Neutrophil (primary cell): Measurements from ENCODE around the gene PRG3.

Source experiments
- H3K27ac ChIP-seq: fragments of 200-600 bp; sonication (generic); 2 replicates; pipeline ENCODE4 v1.5.1; 2016; ENCODE audit warnings: mild to moderate bottlenecking, moderate library complexity
- H3K27me3 ChIP-seq: fragments of 200-600 bp; sonication (generic); 2 replicates; pipeline ENCODE4 v1.6.0; 2016; ENCODE audit warnings: mild to moderate bottlenecking
- H3K36me3 ChIP-seq: fragments of 200-600 bp; sonication (generic); 2 replicates; pipeline ENCODE4 v1.5.1; 2017
- H3K4me1 ChIP-seq, 2 experiments: fragments of 200-600 bp in 1 of 2; sonication (generic) in 1 of 2; 1 replicate in 1 of 2; 2 replicates in 1 of 2; pipeline versions ENCODE4 v1.5.1 to v1.6.1; 2013 to 2016; ENCODE audit warnings: low read depth in 1 of 2, low read length in 1 of 2, mild to moderate bottlenecking in 1 of 2, moderate library complexity in 1 of 2; ENCODE audit not compliant: control insufficient read depth in 1 of 2, insufficient read depth in 1 of 2
- H3K4me3 ChIP-seq, 2 experiments: fragments of 200-600 bp in 1 of 2; sonication (generic) in 1 of 2; 1 replicate in 1 of 2; 2 replicates in 1 of 2; pipeline ENCODE4 v1.5.1; 2013 to 2016; ENCODE audit warnings: low read depth in 1 of 2, low read length in 1 of 2, mild to moderate bottlenecking in 1 of 2, moderate library complexity in 1 of 2
- H3K9me3 ChIP-seq: fragments of 200-600 bp; sonication (generic); 2 replicates; pipeline ENCODE4 v1.5.1; 2016
- TF ChIP-seq, protein P1 (sequence below): fragments of 200-600 bp; sonication (generic); IDR thresholded peaks from 2 replicates; pipeline ENCODE4 v1.5.1; 2016; ENCODE audit warnings: antibody characterized with exemption

Gene PRG3

DNA sequence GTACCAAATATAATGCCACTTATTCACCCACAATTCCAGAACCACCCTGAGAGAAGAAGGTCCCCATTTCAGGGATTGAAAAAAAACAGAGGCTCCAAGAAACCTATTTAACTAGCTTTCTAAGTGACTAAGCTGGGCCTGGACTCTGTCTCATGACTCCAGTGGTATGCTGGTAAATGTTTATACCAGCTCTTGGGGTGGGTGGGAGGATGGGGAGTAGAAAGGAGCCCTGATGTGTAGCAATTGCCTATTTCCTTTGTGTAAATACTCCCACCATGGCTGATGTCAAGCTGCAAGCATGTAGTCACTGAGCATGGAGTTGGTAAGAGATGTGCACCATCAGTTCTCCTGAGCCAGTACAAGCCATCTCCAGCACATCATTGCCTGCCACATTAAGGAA lies 2.8 kb downstream of the PRG3 start:
- no peaks in the 10 kb centered on the region for H3K36me3 ChIP-seq
- TF ChIP-seq, protein P1, sequence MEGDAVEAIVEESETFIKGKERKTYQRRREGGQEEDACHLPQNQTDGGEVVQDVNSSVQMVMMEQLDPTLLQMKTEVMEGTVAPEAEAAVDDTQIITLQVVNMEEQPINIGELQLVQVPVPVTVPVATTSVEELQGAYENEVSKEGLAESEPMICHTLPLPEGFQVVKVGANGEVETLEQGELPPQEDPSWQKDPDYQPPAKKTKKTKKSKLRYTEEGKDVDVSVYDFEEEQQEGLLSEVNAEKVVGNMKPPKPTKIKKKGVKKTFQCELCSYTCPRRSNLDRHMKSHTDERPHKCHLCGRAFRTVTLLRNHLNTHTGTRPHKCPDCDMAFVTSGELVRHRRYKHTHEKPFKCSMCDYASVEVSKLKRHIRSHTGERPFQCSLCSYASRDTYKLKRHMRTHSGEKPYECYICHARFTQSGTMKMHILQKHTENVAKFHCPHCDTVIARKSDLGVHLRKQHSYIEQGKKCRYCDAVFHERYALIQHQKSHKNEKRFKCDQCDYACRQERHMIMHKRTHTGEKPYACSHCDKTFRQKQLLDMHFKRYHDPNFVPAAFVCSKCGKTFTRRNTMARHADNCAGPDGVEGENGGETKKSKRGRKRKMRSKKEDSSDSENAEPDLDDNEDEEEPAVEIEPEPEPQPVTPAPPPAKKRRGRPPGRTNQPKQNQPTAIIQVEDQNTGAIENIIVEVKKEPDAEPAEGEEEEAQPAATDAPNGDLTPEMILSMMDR: no peak
- peaks cover 24% of the 10 kb centered on the region for H3K27me3 ChIP-seq
- H3K27ac ChIP-seq: no peak overlapping the region
- H3K9me3 ChIP-seq: no peaks in the 10 kb centered on the region
- no peaks in the 10 kb centered on the region for H3K4me1 ChIP-seq
- H3K4me3 ChIP-seq: no peak overlapping the region

DNA sequence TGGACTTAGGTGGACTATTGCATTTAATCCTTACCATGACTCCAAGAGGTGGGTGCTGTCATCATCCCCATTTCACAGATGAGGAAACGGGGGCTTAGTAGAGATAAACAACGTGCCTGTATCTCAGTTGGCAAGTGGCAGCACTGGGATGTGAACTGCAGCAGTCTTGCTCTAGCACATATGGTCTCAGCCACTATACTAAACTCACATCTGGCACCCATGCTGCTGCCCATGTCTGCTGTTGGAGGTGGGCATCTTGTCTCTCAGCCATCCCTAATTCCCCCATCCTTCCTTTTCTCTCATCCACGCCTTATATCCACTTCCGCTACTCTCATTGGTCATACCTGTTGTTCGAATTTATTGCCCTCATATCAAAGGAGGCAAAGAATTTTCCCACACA lies 3.8 kb downstream of the PRG3 start:
- H3K4me3 ChIP-seq: no peak overlapping the region
- H3K27me3 ChIP-seq: peaks cover 24% of the 10 kb centered on the region
- H3K27ac ChIP-seq: no peak overlapping the region
- TF ChIP-seq, protein P1: no peak
- H3K36me3 ChIP-seq: no peaks in the 10 kb centered on the region
- no peaks in the 10 kb centered on the region for H3K4me1 ChIP-seq
- H3K9me3 ChIP-seq: no peaks in the 10 kb centered on the region

DNA sequence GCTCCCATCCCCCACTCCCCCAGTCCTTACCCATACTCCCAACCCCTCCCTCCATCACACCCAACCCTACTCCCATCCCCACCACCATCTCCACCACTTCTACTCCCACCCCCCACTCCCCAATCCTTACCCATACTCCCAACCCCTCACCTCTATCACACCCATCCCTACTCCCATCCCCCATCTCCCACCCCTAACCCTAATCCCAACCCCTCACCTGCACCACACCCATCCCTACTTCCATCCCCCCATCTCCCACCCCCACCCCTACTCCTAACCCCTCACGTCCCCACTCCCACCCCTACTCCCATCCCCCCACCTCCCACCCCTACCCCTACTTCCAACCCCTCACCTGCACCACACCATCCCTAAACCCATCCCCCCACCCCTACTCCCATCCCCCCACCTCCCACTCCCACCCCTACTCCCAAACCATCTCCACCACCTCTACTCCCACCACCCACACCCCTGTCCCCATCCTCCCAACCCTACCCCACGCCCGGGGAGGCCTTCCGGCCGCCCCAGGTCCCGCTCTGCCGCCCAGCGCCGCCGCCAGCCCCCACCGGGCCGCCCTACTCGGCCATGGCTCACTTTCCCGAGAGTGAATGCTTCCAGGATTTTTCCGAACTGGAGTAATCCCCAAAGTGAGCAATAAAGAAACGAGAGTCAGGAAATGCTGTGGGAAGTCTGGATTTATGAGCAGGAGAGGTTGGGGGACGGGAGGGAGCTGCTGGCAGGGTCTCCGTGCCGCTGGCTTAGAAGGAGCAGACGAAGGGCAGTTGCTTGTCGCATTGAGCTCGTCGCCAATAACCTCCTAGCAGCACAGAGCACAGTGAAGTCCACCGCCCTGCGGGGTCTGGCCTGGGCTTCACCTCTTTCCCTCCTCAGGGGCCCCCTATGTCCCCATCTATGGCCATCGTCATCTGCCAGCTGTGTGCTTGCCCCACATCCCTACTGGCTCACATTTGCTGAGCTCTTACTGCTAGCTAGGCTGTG lies 4.6 kb downstream of the PRG3 start:
- Histone ChIP-seq H3K4me3 (no peak overlapping the region), H3K36me3 (no peaks in the 10 kb centered on the region), H3K9me3 (no peaks in the 10 kb centered on the region), H3K27me3 (peaks cover 24% of the 10 kb centered on the region), H3K27ac (no peak overlapping the region), H3K4me1 (no peaks in the 10 kb centered on the region)
- TF ChIP-seq, protein P1: no peak

DNA sequence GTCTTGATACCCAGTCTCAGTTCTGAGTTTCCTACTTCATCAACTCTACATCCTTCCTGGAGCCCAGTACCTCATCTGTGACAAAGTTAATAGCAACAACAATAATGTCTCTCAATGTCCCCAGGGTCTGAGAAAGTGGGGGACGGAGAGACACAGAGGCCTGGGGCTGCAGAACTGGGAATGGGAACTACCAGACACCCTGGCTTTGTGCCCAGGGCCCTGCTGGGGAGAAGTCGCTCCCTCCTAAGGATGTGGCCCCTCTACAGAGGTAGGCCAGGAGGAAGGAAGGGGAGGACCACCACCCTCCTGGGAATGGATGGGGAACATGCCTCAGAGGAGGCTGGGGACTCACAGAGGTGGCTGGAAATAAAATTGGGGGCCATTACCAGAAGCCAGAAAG lies 5.5 kb downstream of the PRG3 start:
- H3K27me3 ChIP-seq: peaks cover 24% of the 10 kb centered on the region
- no peaks in the 10 kb centered on the region for H3K36me3 ChIP-seq
- H3K4me1 ChIP-seq: no peaks in the 10 kb centered on the region
- no peak overlapping the region for H3K27ac ChIP-seq
- TF ChIP-seq, protein P1: no peak
- H3K4me3 ChIP-seq: no peak overlapping the region
- no peaks in the 10 kb centered on the region for H3K9me3 ChIP-seq

DNA sequence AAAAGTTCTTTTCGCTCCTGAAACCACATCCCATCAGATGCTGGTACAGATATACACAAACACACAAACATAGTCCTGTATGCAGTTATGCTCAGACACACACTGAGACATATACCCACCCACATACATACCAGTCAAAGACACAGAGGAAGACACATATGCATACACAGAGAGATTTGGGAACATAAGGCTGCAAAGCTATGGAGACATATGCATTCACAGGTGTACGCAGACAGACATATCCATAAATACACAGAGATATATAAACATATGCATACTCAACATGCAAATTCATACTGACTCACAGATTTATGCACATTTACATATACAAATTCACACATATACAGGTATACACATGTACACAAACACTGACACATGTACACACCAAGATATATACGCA lies 6.0 kb downstream of the PRG3 start:
- Histone ChIP-seq H3K27me3 (peaks cover 24% of the 10 kb centered on the region), H3K4me1 (no peaks in the 10 kb centered on the region), H3K27ac (no peak overlapping the region), H3K4me3 (no peak overlapping the region), H3K36me3 (no peaks in the 10 kb centered on the region), H3K9me3 (no peaks in the 10 kb centered on the region)
- TF ChIP-seq, protein P1: no peak
